Tibial nerve (tissue), 3 donors: ENCODE data around the gene CLNK.

Experiments used
- POLR2A ChIP-seq, 2 donors: fragments of 450-650 bp; IDR thresholded peaks; one replicate each; pipeline ENCODE4 v1.6.1; 2017; ENCODE audit warnings: antibody characterized with exemption in 2 of 2, mild to moderate bottlenecking in 2 of 2, moderate library complexity in 2 of 2
- TF ChIP-seq, protein P1 (sequence below), 5 experiments: fragments of 200-600 bp in 3 of 5; fragments of 450-650 bp in 2 of 5; sonication (generic) in 3 of 5; IDR thresholded peaks; one replicate each; pipeline ENCODE4 v1.5.1; 2016 to 2019; ENCODE audit warnings: antibody characterized with exemption in 5 of 5, mild to moderate bottlenecking in 3 of 5, moderate library complexity in 2 of 5

DNA sequence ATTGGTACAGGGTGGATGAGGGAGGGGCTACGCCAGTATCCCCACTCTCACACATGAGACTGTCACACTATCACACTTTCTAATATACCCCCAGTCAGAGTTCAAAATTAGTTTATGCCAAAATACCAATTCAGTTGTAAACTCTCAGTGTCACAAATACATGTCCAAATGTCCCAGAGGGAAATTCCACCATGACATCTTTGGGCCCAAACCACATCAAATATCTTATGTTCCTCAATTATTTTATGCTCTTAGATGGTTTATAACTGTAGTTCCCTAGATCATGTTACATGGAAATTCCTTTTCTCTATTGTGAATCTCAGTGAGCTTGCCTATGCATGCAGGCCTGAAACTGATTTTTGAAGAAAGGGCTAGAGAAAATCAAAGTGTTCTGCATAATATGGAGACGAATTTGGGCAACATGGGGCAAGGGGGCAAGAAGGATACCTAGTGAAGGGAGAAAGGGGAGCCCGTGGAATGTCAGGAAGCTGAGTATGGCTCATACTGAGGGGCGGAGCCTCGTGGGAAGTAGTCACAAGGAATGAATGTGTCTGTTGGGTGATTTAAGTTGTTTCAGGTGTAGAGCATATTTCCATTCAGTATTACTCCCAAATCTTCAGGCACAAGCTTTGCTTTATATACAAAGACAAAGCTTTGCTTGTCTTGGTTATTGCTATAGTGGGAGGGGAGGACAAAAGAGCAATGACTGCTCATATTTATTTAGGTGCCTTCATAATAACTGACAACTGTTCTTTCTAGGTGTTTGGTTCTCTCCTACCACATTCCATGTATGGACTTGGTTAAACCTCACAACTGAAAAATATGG is 40.8 kb downstream of the CLNK start:
- TF ChIP-seq POLR2A (IDR thresholded peaks at IDR 0.05): no peak
- TF ChIP-seq, protein P1, sequence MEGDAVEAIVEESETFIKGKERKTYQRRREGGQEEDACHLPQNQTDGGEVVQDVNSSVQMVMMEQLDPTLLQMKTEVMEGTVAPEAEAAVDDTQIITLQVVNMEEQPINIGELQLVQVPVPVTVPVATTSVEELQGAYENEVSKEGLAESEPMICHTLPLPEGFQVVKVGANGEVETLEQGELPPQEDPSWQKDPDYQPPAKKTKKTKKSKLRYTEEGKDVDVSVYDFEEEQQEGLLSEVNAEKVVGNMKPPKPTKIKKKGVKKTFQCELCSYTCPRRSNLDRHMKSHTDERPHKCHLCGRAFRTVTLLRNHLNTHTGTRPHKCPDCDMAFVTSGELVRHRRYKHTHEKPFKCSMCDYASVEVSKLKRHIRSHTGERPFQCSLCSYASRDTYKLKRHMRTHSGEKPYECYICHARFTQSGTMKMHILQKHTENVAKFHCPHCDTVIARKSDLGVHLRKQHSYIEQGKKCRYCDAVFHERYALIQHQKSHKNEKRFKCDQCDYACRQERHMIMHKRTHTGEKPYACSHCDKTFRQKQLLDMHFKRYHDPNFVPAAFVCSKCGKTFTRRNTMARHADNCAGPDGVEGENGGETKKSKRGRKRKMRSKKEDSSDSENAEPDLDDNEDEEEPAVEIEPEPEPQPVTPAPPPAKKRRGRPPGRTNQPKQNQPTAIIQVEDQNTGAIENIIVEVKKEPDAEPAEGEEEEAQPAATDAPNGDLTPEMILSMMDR (IDR thresholded peaks at IDR 0.05): no peak
